HG02759 (cell line): Measurements from ENCODE around the gene IL1RAP.

Experiments
- ATAC-seq: cut with Tn5 transposase; IDR thresholded peaks from one replicate; pipeline ENCODE4 v1.9.1; 2021; ENCODE audit warnings: mild to moderate bottlenecking, moderate library complexity; ENCODE audit not compliant: unreplicated experiment

The IL1RAP gene

DNA sequence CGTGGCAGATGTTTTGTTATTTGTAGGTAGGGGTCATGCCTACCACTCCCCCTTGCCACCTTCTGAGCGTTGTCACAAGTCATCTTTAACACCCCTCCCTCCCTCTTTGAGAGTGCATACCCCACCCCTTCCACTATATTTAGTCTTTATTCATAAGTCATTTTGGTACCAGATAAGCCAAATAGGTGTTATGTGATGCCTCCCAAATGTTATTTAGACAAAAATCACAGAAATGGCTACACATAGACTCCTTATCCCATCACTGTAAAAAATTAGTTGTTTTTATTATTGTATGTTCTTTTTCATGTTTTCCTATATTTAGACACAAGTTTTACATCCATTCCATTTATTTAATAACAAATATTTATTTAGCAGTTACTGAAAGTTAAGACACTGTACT lies 93.1 kb downstream of the IL1RAP start:
- ATAC-seq: no peak

DNA sequence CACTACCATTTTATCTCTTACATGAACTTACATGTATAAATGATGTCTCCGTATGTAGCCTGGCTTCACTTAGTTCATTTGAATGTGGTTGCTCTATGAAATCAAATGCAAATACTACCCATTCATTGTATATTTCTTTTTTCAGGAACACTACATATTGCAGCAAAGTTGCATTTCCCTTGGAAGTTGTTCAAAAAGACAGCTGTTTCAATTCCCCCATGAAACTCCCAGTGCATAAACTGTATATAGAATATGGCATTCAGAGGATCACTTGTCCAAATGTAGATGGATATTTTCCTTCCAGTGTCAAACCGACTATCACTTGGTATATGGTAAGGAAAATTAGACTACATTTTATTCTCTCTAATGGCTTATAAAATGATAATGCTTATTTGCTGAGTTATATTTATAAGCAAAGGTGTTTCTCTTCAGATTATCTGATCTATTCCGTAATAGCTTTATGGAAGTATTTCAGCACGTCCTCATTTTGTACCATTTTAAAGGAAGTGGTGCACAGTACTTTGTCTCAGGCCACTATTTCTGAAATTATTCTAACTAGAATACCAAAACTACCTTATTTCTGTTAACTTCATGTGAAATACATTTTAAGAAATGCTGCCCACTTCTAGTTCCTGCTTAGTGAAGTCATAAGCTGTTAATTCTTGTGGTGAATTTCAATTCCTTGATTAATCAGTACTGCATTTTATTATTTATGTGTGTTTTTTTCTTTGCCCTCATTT lies 95.1 kb downstream of the IL1RAP start:
- ATAC-seq: no peak

GRCh38 chr3:190614226-190615059 lies 100.6 kb downstream of the IL1RAP start:
- no peak for ATAC-seq

- no peak for ATAC-seq
Observed at GRCh38 chr3:190615060-190615384, 101.1 kb downstream of the IL1RAP start.

- ATAC-seq: no peak
Observed at GRCh38 chr3:190615607-190616006, 101.7 kb downstream of the IL1RAP start.

DNA sequence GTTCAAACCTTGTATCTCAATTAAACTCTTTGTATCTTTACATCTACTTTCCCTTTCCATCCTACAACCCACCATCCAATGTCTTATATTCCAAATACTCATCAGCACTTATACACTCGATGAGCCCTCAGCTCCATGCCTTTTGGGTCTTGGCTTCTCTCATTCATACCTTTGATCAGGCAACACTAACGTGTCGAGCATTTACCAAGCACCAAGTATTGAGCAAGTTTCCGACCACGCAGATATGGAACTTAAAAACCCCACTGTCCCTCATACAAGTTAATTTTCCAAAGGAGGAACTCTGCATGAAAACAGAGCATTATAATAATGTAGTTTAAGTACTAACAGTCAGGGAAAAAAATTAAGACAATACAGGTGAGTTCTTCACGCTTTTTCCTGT lies 102.8 kb downstream of the IL1RAP start:
- no peak for ATAC-seq

DNA sequence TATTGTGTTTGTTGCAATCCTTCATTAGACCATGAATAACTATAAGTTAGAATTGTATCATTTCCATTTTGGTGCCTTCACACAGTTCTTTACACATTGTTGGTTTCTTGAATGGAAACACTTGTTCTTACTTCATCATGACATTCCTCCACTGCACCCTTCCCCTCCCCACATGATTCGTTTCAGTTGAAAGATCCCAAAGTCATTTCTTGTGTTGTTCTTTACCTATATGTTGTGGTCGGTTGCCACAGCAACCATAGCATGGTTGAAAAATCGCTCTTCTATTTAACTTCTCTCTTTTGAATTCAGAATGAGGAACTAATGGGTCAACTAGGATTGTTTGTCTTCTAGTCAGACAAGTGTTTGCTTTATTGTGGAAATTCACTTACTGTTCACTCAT lies 103.3 kb downstream of the IL1RAP start:
- ATAC-seq: peak; percentile 83

GRCh38 chr3:190618330-190619030 lies 104.6 kb downstream of the IL1RAP start:
- no peak for ATAC-seq

DNA sequence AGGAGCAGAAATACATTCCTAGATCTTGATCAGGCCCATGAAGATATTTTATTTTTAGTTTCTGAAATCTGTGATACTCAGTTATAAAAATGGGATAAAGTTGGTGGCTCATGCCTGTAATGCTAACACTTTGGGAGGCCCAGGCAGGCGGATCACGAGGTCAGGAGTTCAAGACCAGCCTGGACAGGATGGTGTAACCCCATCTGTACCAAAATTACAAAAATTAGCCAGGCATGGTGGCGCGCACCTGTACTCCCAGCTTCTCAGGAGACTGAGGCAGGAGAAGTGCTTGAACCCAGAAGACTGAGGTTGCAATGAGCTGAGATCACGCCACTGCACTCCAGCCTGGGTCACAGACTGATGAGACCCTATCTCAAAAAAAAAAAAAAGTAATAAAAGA lies 105.5 kb downstream of the IL1RAP start:
- no peak for ATAC-seq

DNA sequence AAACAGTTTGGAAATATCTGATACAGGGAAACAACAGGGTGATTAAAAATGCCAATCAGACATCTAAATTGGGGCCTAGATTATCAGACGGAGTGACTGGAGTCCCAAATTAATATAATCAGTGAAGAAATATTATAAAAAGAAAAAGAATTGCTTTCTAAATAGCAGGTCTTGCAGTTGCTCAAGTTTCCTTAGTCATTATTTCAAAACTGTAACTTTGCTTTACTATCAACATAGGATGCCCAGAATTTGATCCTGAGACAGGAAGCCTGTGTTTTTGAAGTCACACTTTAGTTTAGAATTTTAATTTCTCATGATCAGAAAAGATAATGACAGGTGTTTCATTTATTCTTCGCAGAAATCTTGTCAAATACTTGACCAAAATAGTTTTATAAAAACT lies 105.9 kb downstream of the IL1RAP start:
- ATAC-seq: no peak

- ATAC-seq: no peak
Observed at GRCh38 chr3:190620886-190621608, 107.2 kb downstream of the IL1RAP start.

DNA sequence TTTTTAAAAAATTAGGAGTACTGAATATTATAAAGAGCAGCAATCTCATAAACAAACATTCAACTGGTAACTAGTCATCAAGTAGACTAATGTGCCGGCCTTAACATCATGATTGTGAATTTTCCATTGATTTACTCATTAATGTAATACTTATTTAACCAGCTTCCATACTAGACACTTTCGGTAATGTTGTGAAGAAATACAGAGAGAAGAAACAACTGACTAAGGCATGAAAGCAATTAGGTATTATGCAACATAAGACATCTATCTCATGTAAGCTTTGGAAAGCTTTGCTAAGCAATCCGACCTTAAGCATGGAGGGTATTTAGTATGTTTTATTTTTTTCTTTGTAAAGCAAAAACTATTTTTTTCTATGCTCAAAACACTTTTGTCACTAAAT lies 108.0 kb downstream of the IL1RAP start:
- no peak for ATAC-seq

DNA sequence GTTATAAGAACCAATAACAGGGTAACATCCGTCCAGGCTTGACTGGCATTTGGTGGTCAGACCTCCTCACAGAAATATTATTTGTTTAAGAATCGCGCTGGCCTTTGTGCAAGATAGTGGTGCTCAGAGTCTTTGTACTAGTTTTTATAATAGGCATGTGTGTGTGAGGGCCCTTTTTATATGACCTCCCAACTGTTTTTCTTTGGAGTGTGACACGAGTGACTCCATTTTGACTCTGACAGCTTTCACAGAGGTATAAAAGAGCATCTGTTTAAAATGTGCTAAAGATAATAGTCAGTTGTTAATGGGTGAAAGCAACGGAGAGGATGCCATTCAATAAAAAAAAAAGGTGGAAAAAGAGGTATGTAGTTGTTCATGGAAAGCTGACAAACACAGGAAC lies 110.4 kb downstream of the IL1RAP start:
- ATAC-seq: no peak

DNA sequence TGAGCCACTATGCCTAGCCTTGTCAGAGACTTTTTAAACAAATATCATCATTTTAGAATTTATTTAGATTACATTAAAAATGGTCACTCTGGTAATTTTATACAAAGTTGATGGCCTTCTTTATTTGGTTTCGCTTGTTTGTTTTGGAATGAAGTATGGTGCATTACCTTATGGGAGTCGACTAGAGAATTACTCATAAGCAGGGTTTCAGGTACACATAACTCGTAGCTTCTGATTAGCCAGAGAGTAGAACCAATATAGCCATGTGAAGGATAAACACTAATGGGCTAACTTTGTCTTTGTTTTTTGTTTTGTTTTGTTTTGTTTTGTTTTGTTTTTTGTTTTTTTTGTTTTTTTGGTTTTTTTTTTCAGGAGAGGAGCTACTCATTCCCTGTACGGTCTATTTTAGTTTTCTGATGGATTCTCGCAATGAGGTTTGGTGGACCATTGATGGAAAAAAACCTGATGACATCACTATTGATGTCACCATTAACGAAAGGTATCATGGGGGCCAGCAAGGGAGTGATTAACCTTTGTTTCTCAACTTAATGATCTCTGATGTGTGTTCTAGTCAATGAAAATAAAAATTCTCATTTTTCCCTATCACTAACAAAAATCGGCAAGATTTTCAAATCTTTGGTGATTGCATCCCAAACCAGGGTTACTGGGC lies 113.2 kb downstream of the IL1RAP start:
- no peak for ATAC-seq

GRCh38 chr3:190629088-190629487 lies 115.2 kb downstream of the IL1RAP start:
- no peak for ATAC-seq

DNA sequence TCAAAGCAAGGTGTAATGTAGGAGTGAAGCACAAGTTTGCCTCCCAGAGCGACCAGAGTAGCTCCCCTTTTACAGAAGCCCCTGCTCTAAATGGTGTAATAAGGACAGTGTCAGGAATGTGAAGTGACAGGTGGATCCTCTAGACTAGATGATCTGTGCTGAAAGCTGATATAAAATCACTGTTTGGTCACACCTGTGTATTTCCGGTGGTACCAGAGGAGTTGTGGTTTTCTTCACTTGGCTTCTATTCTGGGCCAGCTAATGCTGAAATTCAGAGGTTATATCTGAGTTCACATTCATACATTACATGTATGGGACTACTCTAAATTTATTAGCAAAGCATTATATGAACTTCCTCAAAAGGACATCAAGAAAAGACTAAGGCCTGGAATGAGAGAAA lies 117.4 kb downstream of the IL1RAP start:
- no peak for ATAC-seq

- ATAC-seq: no peak
Observed at GRCh38 chr3:190641564-190641963, 127.7 kb downstream of the IL1RAP start.

DNA sequence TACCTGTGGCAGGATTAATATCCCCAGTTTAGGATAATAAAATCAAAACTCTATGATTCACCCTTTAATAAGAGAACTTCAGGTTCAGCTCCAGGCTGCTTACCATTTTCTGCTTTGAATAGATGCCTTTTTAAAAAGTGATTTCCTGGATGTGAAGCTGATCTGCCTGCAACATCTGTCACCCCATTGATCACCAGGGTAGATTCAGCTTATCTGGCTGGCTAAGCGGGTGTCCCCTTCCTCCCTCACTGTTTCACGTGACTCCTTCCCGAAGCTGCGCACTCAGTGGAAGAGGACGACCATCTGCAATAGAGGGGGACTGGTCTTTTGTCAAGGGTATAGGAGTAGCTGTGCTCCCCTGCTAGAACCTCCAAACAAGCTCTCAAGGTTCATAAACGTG lies 128.1 kb downstream of the IL1RAP start:
- no peak for ATAC-seq

- ATAC-seq: no peak
Observed at GRCh38 chr3:190644035-190644434, 130.2 kb downstream of the IL1RAP start.

DNA sequence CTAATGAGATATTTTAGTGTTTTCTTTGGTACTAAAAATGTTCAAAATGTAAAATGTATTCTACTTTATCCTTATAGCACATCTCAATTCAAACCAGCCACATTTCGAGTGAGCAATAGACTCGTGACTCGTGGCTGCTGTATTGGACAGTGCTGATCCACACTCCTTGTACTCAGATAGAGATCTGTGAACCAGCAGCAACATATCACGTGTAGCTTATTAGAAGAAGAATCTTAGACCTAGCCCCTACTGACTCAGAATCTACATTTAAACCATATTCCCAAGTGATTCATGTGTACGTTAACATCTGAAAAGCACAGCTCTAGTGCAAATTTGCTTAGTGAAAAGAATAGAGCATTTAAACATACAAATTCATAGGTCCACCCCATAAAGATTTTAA lies 130.9 kb downstream of the IL1RAP start:
- ATAC-seq: no peak
